ENCODE measurements around the gene TMEM163. TPM values are rescaled to one million over a fixed set of nuclear protein-coding genes. Genes with fewer than 3 reads are reported as not detected.

The TMEM163 gene
- total and polyA plus RNA-seq, 8 donors, result 0.58 to 16.7 (median 3.2) TPM; not detected in 1

- no peaks in the 10 kb centered on the region for H3K4me1 ChIP-seq
- no peak overlapping the region for H3K4me3 ChIP-seq
- intact Hi-C loops (cut with DNase I; ENCODE audit: low total_unique reads), result no loop called here
- no peak overlapping the region for H3K27ac ChIP-seq
- 74 to 83% (median 78%) methylated on average over 9 of the region's 9 CpGs for WGBS, 5 donors
- no peak for DNase-seq
- H3K27me3 ChIP-seq, result no peaks in the 10 kb centered on the region
- TF ChIP-seq EP300 (IDR thresholded peaks at IDR 0.05), result no peak
- TF ChIP-seq CTCF (IDR thresholded peaks at IDR 0.05), result no peak
- no peak for TF ChIP-seq POLR2A (IDR thresholded peaks at IDR 0.05)
- no peak for TF ChIP-seq POLR2AphosphoS5 (IDR thresholded peaks at IDR 0.05)
- H3K36me3 ChIP-seq, result no peaks in the 10 kb centered on the region
- H3K9me3 ChIP-seq, result no peaks in the 10 kb centered on the region
These were observed 213.4 kb downstream of the TMEM163 start for GRCh38 chr2:134505446-134505845.

- no peak for DNase-seq
- 80 to 85% (median 82%) methylated on average over 5 of the region's 5 CpGs for WGBS, 5 donors
- Histone ChIP-seq H3K27me3 (no peaks in the 10 kb centered on the region), H3K4me3 (no peak overlapping the region), H3K36me3 (no peaks in the 10 kb centered on the region), H3K4me1 (no peaks in the 10 kb centered on the region), H3K9me3 (no peaks in the 10 kb centered on the region), H3K27ac (no peak overlapping the region)
- intact Hi-C loops (cut with DNase I; ENCODE audit: low total_unique reads), result no loop called here
- no peak for TF ChIP-seq POLR2AphosphoS5 (IDR thresholded peaks at IDR 0.05)
- no peak for TF ChIP-seq POLR2A (IDR thresholded peaks at IDR 0.05)
- no peak for TF ChIP-seq EP300 (IDR thresholded peaks at IDR 0.05)
- TF ChIP-seq CTCF (IDR thresholded peaks at IDR 0.05), result no peak
These were observed 214.0 kb downstream of the TMEM163 start for GRCh38 chr2:134504586-134505336.

GRCh38 chr2:134502104-134502503 is 216.7 kb downstream of the TMEM163 start:
- intact Hi-C loops (cut with DNase I; ENCODE audit: low total_unique reads), result no loop called here
- WGBS, 5 donors, result 60 to 83% (median 76%) methylated on average over 2 of the region's 2 CpGs
- H3K4me1 ChIP-seq, result no peaks in the 10 kb centered on the region
- no peak overlapping the region for H3K4me3 ChIP-seq
- H3K9me3 ChIP-seq, result no peaks in the 10 kb centered on the region
- TF ChIP-seq POLR2AphosphoS5 (IDR thresholded peaks at IDR 0.05), result no peak
- no peak for TF ChIP-seq EP300 (IDR thresholded peaks at IDR 0.05)
- TF ChIP-seq CTCF (IDR thresholded peaks at IDR 0.05), result no peak
- no peak for TF ChIP-seq POLR2A (IDR thresholded peaks at IDR 0.05)
- H3K27me3 ChIP-seq, result no peaks in the 10 kb centered on the region
- H3K27ac ChIP-seq, result no peak overlapping the region
- no peak for DNase-seq
- no peaks in the 10 kb centered on the region for H3K36me3 ChIP-seq

GRCh38 chr2:134501476-134502091 is 217.2 kb downstream of the TMEM163 start:
- no peaks in the 10 kb centered on the region for H3K4me1 ChIP-seq
- no peaks in the 10 kb centered on the region for H3K27me3 ChIP-seq
- no peak for TF ChIP-seq POLR2A (IDR thresholded peaks at IDR 0.05)
- TF ChIP-seq CTCF (IDR thresholded peaks at IDR 0.05), result no peak
- TF ChIP-seq POLR2AphosphoS5 (IDR thresholded peaks at IDR 0.05), result no peak
- H3K27ac ChIP-seq, result no peak overlapping the region
- H3K4me3 ChIP-seq, result no peak overlapping the region
- 87 to 94% (median 91%) methylated on average over 6 of the region's 6 CpGs for WGBS, 5 donors
- intact Hi-C loops (cut with DNase I; ENCODE audit: low total_unique reads), result no loop called here
- no peaks in the 10 kb centered on the region for H3K36me3 ChIP-seq
- H3K9me3 ChIP-seq, result no peaks in the 10 kb centered on the region
- DNase-seq, result no peak

Data from stomach (tissue), 9 donors.